ENCODE data around the gene SPAG17. TPM values are rescaled to one million over a fixed set of nuclear protein-coding genes. Genes with fewer than 3 reads are reported as not detected.

Gene SPAG17
- polyA plus RNA-seq, 1 donor (not counting 4 experiments of a cell fraction or from before 2014, with no cell fraction given) = 0.52 TPM

GRCh38 chr1:118113261-118113660 is 71.8 kb downstream of the SPAG17 start:
- Histone ChIP-seq H3K4me2 (ENCODE audit: control insufficient read depth, extremely low read depth, insufficient read depth, low read depth, low read length) (no peak overlapping the region), H3K9me3 (ENCODE audit: control insufficient read depth, low read depth, low read length) (no peaks in the 10 kb centered on the region)
- FAIRE-seq = peak; percentile 63

GRCh38 chr1:118110580-118110979 is 74.4 kb downstream of the SPAG17 start:
- Histone ChIP-seq H3K9me3 (ENCODE audit: control insufficient read depth, low read depth, low read length) (no peaks in the 10 kb centered on the region), H3K9me1 (ENCODE audit: control insufficient read depth, extremely low read depth, insufficient read depth, low read length) (no peaks in the 10 kb centered on the region), H3K79me2 (ENCODE audit: control insufficient read depth, insufficient read depth, low read length) (no peaks in the 10 kb centered on the region), H3K4me2 (ENCODE audit: control insufficient read depth, extremely low read depth, insufficient read depth, low read depth, low read length) (no peak overlapping the region), H3K4me3 (ENCODE audit: control insufficient read depth in 2 of 3, extremely low read depth in 1 of 3, insufficient read depth in 2 of 3, low read depth in 1 of 3, low read length in 3 of 3) (no peak overlapping the region), H3K36me3 (ENCODE audit: control insufficient read depth in 2 of 2, extremely low read depth in 1 of 2, insufficient read depth in 2 of 2, low read length in 2 of 2) (no peaks in the 10 kb centered on the region), H4K20me1 (ENCODE audit: control insufficient read depth, extremely low read depth, insufficient read depth, low read length) (no peaks in the 10 kb centered on the region), H3K27me3 (ENCODE audit: control insufficient read depth, extremely low read depth, insufficient read depth, low read length) (no peaks in the 10 kb centered on the region), H3K27ac (ENCODE audit: control insufficient read depth, insufficient read depth, low read length) (no peak overlapping the region), H3K4me1 (ENCODE audit: control insufficient read depth, extremely low read depth, insufficient read depth, low read length) (peaks cover 6% of the 10 kb centered on the region), H3K9ac (ENCODE audit: control insufficient read depth, extremely low read depth, insufficient read depth, low read length) (no peak overlapping the region), H2AFZ (ENCODE audit: control insufficient read depth, low read length) (no peak overlapping the region)
- DNase-seq (ENCODE audit: low read depth, low spot score) (no peak), FAIRE-seq (no peak)
- dilution Hi-C loops (cut with MboI; ENCODE audit: extremely low pct_ligation_motif_present, low sequenced_read_pairs) = no loop called here
- no peak for TF ChIP-seq CTCF (optimal IDR thresholded peaks at IDR 0.05 in 1 of 3, IDR thresholded peaks at IDR 0.05 in 1 of 3, conservative IDR thresholded peaks at IDR 0.05 in 1 of 3; ENCODE audit: extremely low read depth in 1 of 3, insufficient read depth in 2 of 3, low read length in 3 of 3)
- no peak for TF ChIP-seq EZH2 (IDR thresholded peaks at IDR 0.05; ENCODE audit: low read length)

More at GRCh38 chr1:118113261-118113660, 71.8 kb downstream of the SPAG17 start:
- H3K79me2 ChIP-seq (ENCODE audit: control insufficient read depth, insufficient read depth, low read length) = no peaks in the 10 kb centered on the region
- H3K4me3 ChIP-seq (ENCODE audit: control insufficient read depth in 2 of 3, extremely low read depth in 1 of 3, insufficient read depth in 2 of 3, low read depth in 1 of 3, low read length in 3 of 3) = no peak overlapping the region
- H3K27me3 ChIP-seq (ENCODE audit: control insufficient read depth, extremely low read depth, insufficient read depth, low read length) = no peaks in the 10 kb centered on the region
- dilution Hi-C loops (cut with MboI; ENCODE audit: extremely low pct_ligation_motif_present, low sequenced_read_pairs) = no loop called here
- no peak overlapping the region for H3K9ac ChIP-seq (ENCODE audit: control insufficient read depth, extremely low read depth, insufficient read depth, low read length)
- peaks cover 6% of the 10 kb centered on the region for H3K4me1 ChIP-seq (ENCODE audit: control insufficient read depth, extremely low read depth, insufficient read depth, low read length)
- DNase-seq (ENCODE audit: low read depth, low spot score) = peak; percentile 21
- no peaks in the 10 kb centered on the region for H3K9me1 ChIP-seq (ENCODE audit: control insufficient read depth, extremely low read depth, insufficient read depth, low read length)
- H2AFZ ChIP-seq (ENCODE audit: control insufficient read depth, low read length) = no peak overlapping the region
- no peaks in the 10 kb centered on the region for H3K36me3 ChIP-seq (ENCODE audit: control insufficient read depth in 2 of 2, extremely low read depth in 1 of 2, insufficient read depth in 2 of 2, low read length in 2 of 2)
- no peak overlapping the region for H3K27ac ChIP-seq (ENCODE audit: control insufficient read depth, insufficient read depth, low read length)
- TF ChIP-seq EZH2 (IDR thresholded peaks at IDR 0.05; ENCODE audit: low read length) (no peak), CTCF (optimal IDR thresholded peaks at IDR 0.05 in 1 of 3, IDR thresholded peaks at IDR 0.05 in 1 of 3, conservative IDR thresholded peaks at IDR 0.05 in 1 of 3; ENCODE audit: extremely low read depth in 1 of 3, insufficient read depth in 2 of 3, low read length in 3 of 3) (no peak)
- no peaks in the 10 kb centered on the region for H4K20me1 ChIP-seq (ENCODE audit: control insufficient read depth, extremely low read depth, insufficient read depth, low read length)
